K562 (cell line): ENCODE measurements around the gene ELMOD2. TPM values are rescaled to one million over a fixed set of nuclear protein-coding genes. Genes with fewer than 3 reads are reported as not detected.

Experiments used
- ATAC-seq: fragments of 200-7000 bp; cut with Tn5 transposase; 3 replicates; pipeline ENCODE4 v1.9.1; 2020; ENCODE audit warnings: moderate library complexity
- BruUV-seq: library from RNA; stranded (reverse); fragments of 400-500 nt; replicated peaks from 2 replicates; lab custom pipeline; 2021; lab: Mats Ljungman, UMichigan
- CTCF ChIA-PET: fragments of 300-600 bp; formaldehyde crosslinking; extraction: SDS; loops from one replicate; lab custom pipeline; 2021; ENCODE audit warnings: low intra/inter-chr PET ratio; lab: Yijun Ruan, JAX
- POLR2A ChIA-PET: fragments of 300-600, 350-650 bp; sonication (Branson Sonifier 250); formaldehyde crosslinking; extraction: SDS; loops from one replicate; lab custom pipeline; 2021; ENCODE audit warnings: antibody characterized with exemption, inconsistent platforms; lab: Yijun Ruan, JAX
- DNase-seq, 4 experiments: peaks; one replicate each; pipeline versions ENCODE4 v3.0.0 to v3.0.0-alpha.2; 2011 to 2018; ENCODE audit warnings: low spot score in 3 of 4, mixed read lengths in 3 of 4; ENCODE audit errors: extremely low read depth in 1 of 4
- FAIRE-seq: peaks from 2 replicates; lab custom pipeline; 2011; peaks lifted over from hg19 to GRCh38; lab: Jason Lieb, UNC
- H2AFZ ChIP-seq: 2 replicates; pipeline ENCODE4 v1.6.0; 2011; ENCODE audit warnings: low read depth, low read length, control low read depth, inconsistent platforms
- H3K27ac ChIP-seq: fragments of 200-600 bp; 3 replicates; pipeline ENCODE4 v1.8.0; 2011; ENCODE audit warnings: low read depth, mild to moderate bottlenecking, control low read depth, inconsistent platforms, low read length, moderate library complexity, mixed read lengths; ENCODE audit errors: extremely low read depth
- H3K27me3 ChIP-seq, 2 experiments: fragments of 300-600 bp in 1 of 2; 2 replicates in 1 of 2; 3 replicates in 1 of 2; pipeline versions ENCODE4 v1.6.0 to v1.8.0; 2011; ENCODE audit warnings: inconsistent platforms in 2 of 2, low read length in 2 of 2, mild to moderate bottlenecking in 1 of 2, mixed read lengths in 1 of 2, moderate library complexity in 1 of 2; ENCODE audit not compliant: control insufficient read depth in 2 of 2, insufficient read depth in 2 of 2
- H3K36me3 ChIP-seq: fragments of 300-600 bp; 3 replicates; pipeline ENCODE4 v1.8.0; 2011; ENCODE audit warnings: mild to moderate bottlenecking, low read length, inconsistent platforms; ENCODE audit not compliant: control insufficient read depth, insufficient read depth
- H3K4me1 ChIP-seq, 2 experiments: fragments of 200-600 bp in 1 of 2; replicated peaks in 1 of 2; 2 replicates in 1 of 2; 3 replicates in 1 of 2; pipeline versions ENCODE4 v1.5.1 to v1.8.0; 2011; ENCODE audit warnings: inconsistent platforms in 2 of 2, low read length in 2 of 2, mild to moderate bottlenecking in 1 of 2, mixed read lengths in 1 of 2, moderate library complexity in 1 of 2; ENCODE audit not compliant: control insufficient read depth in 2 of 2, insufficient read depth in 2 of 2
- H3K4me2 ChIP-seq: 2 replicates; pipeline ENCODE4 v1.6.1; 2011; ENCODE audit warnings: low read length, control low read depth, inconsistent platforms, mixed read lengths; ENCODE audit not compliant: insufficient read depth
- H3K4me3 ChIP-seq: fragments of 200-600 bp; sonication (generic), shearing (Covaris generic); 2 replicates; pipeline ENCODE4 v1.5.1; 2016; ENCODE audit warnings: control low read depth, inconsistent platforms
- H3K79me2 ChIP-seq: fragments of 200-600 bp; 3 replicates; pipeline ENCODE4 v1.8.0; 2011; ENCODE audit warnings: low read length, inconsistent platforms; ENCODE audit not compliant: control insufficient read depth, insufficient read depth
- H3K9ac ChIP-seq, 2 experiments: 2 replicates each; pipeline versions ENCODE4 v1.6.0 to v1.6.1; 2011; ENCODE audit warnings: low read depth in 2 of 2, low read length in 2 of 2, control low read depth in 1 of 2, inconsistent platforms in 1 of 2, mild to moderate bottlenecking in 1 of 2, mixed read lengths in 1 of 2; ENCODE audit not compliant: insufficient read depth in 1 of 2
- H3K9me1 ChIP-seq: one replicate; pipeline ENCODE4 v1.6.0; 2011; ENCODE audit warnings: inconsistent platforms, mild to moderate bottlenecking, low read length, moderate library complexity; ENCODE audit not compliant: control insufficient read depth, insufficient read depth
- H3K9me3 ChIP-seq: replicated peaks from 2 replicates; pipeline ENCODE4 v1.5.1; 2011; ENCODE audit warnings: low read depth, low read length, inconsistent platforms; ENCODE audit not compliant: control insufficient read depth, insufficient read depth
- H4K20me1 ChIP-seq: replicated peaks from 2 replicates; pipeline ENCODE4 v1.6.1; 2011; ENCODE audit warnings: low read length, inconsistent platforms, mixed read lengths; ENCODE audit not compliant: control insufficient read depth, insufficient read depth
- ARID3B ChIP-seq: fragments of 250-450 bp; sonication (Bioruptor Pico); IDR thresholded peaks from 2 replicates; pipeline ENCODE4 v1.4.0; 2020; ENCODE audit warnings: borderline replicate concordance
- E2F5 ChIP-seq: sonication (generic); formaldehyde crosslinking; IDR thresholded peaks from 2 replicates; pipeline ENCODE4 v1.8.0; 2022; ENCODE audit warnings: mild to moderate bottlenecking, missing genetic modification reagents
- FOXA3 ChIP-seq, 2 experiments: fragments of 450-650 bp in 1 of 2; sonication (generic) in 1 of 2; formaldehyde crosslinking; IDR thresholded peaks in 1 of 2; conservative IDR thresholded peaks in 1 of 2; 2 replicates each; pipeline versions ENCODE4 v1.4.0 to v1.8.0; 2020 to 2022; ENCODE audit warnings: mild to moderate bottlenecking in 2 of 2, missing genetic modification reagents in 1 of 2
- HEY1 ChIP-seq: fragments of 250-450 bp; sonication (Bioruptor Pico); IDR thresholded peaks from 2 replicates; pipeline ENCODE4 v1.5.0; 2020; ENCODE audit warnings: mild to moderate bottlenecking, moderate library complexity, borderline replicate concordance
- HOXB6 ChIP-seq: fragments of 250-450 bp; sonication (Bioruptor Pico); IDR thresholded peaks from 2 replicates; pipeline ENCODE4 v1.5.1; 2022; ENCODE audit warnings: mild to moderate bottlenecking, borderline replicate concordance
- LCOR ChIP-seq: sonication (generic); formaldehyde crosslinking; IDR thresholded peaks from 2 replicates; pipeline ENCODE4 v1.8.0; 2022; ENCODE audit warnings: mild to moderate bottlenecking, missing genetic modification reagents
- POLR3A ChIP-seq: IDR thresholded peaks from 2 replicates; pipeline ENCODE4 v1.6.1; 2011; ENCODE audit warnings: borderline replicate concordance, mild to moderate bottlenecking, moderate library complexity; ENCODE audit not compliant: insufficient read length, insufficient read depth; ENCODE audit errors: extremely low read depth
- PTBP1 ChIP-seq: fragments of 200-400 bp; formaldehyde crosslinking; IDR thresholded peaks from 2 replicates; pipeline ENCODE4 v1.6.1; 2017; ENCODE audit warnings: low read depth, low read length
- RAD21 ChIP-seq, 2 experiments: fragments of 250-450 bp in 1 of 2; fragments of 450-650 bp in 1 of 2; sonication (Bioruptor Pico) in 1 of 2; formaldehyde crosslinking in 1 of 2; IDR thresholded peaks in 1 of 2; conservative IDR thresholded peaks in 1 of 2; 2 replicates each; pipeline versions ENCODE4 v1.4.0 to v1.8.0; 2020 to 2022; ENCODE audit warnings: mild to moderate bottlenecking in 2 of 2, moderate library complexity in 1 of 2
- SRSF1 ChIP-seq: fragments of 200-400 bp; formaldehyde crosslinking; IDR thresholded peaks from 2 replicates; pipeline ENCODE4 v1.6.1; 2017; ENCODE audit warnings: mild to moderate bottlenecking, low read depth, low read length, moderate library complexity
- TGIF2 ChIP-seq: sonication (generic); formaldehyde crosslinking; IDR thresholded peaks from 2 replicates; pipeline ENCODE4 v1.8.1; 2022; ENCODE audit warnings: mild to moderate bottlenecking, missing genetic modification reagents, moderate library complexity
- U2AF2 ChIP-seq: fragments of 200-400 bp; formaldehyde crosslinking; optimal IDR thresholded peaks from 2 replicates; pipeline ENCODE3; 2017; ENCODE audit warnings: low read depth, mild to moderate bottlenecking, low read length
- ZBTB8A ChIP-seq: fragments of 450-650 bp; IDR thresholded peaks from 2 replicates; pipeline ENCODE4 v1.6.1; 2018; ENCODE audit warnings: mild to moderate bottlenecking, moderate library complexity; ENCODE audit not compliant: partially characterized antibody
- ZKSCAN1 ChIP-seq: fragments of 150-350 bp; IDR thresholded peaks from 2 replicates; pipeline ENCODE4 v1.6.1; 2016; ENCODE audit warnings: low read depth, low read length
- ZNF444 ChIP-seq: fragments of 250-450 bp; sonication (Bioruptor Pico); IDR thresholded peaks from 2 replicates; pipeline ENCODE4 v1.4.0; 2020; ENCODE audit warnings: mild to moderate bottlenecking, moderate library complexity
- ZNF586 ChIP-seq: fragments of 450-650 bp; formaldehyde crosslinking; conservative IDR thresholded peaks from 2 replicates; pipeline ENCODE4 v1.4.0; 2020; ENCODE audit warnings: mild to moderate bottlenecking, moderate library complexity
- WGBS: fragments of 100-300 bp; shearing (Covaris generic); methylation state at CpG from one replicate; pipeline ENCODE4 v1.1.6; 2016; ENCODE audit warnings: low coverage, mixed read lengths; ENCODE audit not compliant: insufficient coverage; ENCODE audit errors: missing lambda C conversion rate; 5-methylcytosine and 5-hydroxymethylcytosine counted together
- in situ Hi-C: fragments of 300-500 bp; cut with MboI; formaldehyde crosslinking; loops from 4 replicates; pipeline ENCODE4 v1.15.0; 2018; ENCODE audit warnings: inconsistent platforms, mixed read lengths
- intact Hi-C: fragments of 100-400 bp; cut with micrococcal nuclease; formaldehyde crosslinking; loops from 2 replicates; pipeline ENCODE4 v1.14.2; 2022
- polyA plus RNA-seq, 8 experiments: library from polyadenylated mRNA; depleted of rRNA in 4 of 8; stranded (reverse) in 5 of 8; unstranded in 3 of 8; fragments of >200 nt; fragmentation: Nextera tagmentation in 2 of 8; fragmentation: Illumina TruSeq in 1 of 8; extraction: Ambion mirVana in 2 of 8; extraction: Trizol in 1 of 8; gene quantifications; 2 replicates each; pipeline versions ENCODE4 v1.2.1 to v1.2.3, GENCODE V29; 2011 to 2014; ENCODE audit warnings: inconsistent platforms in 1 of 8, missing spikeins in 1 of 8
- total RNA-seq, 7 experiments: library from RNA; depleted of rRNA in 6 of 7; stranded (reverse); fragments of >200 nt in 6 of 7; fragmentation: Illumina TruSeq in 2 of 7; extraction: Trizol in 2 of 7; gene quantifications; 2 replicates each; pipeline versions ENCODE4 v1.2.1 to v1.2.3, GENCODE V29; 2011 to 2021; ENCODE audit warnings: low replicate concordance in 1 of 7
- TF ChIP-seq, protein P1 (sequence below): IDR thresholded peaks from 2 replicates; pipeline ENCODE4 v1.6.1; 2014; ENCODE audit warnings: antibody characterized with exemption

The ELMOD2 gene
- total and polyA plus RNA-seq, 9 of the 15 experiments (the other 6 are each of a cell fraction or from before 2014, with no cell fraction given) = 11.0 to 23.3 (median 14.3) TPM

- DNase-seq (no peak), ATAC-seq (no peak), FAIRE-seq (no peak)
- Histone ChIP-seq H3K9ac (no peak overlapping the region), H3K9me3 (no peaks in the 10 kb centered on the region; the same call in 1 of the 2 replicates), H3K4me1 (peaks cover 0 to 10% of the 10 kb centered on the region in 2 experiments; a peak in 2 of 5 replicates), H3K4me3 (no peak overlapping the region), H3K36me3 (peaks cover 11% of the 10 kb centered on the region), H3K79me2 (no peaks in the 10 kb centered on the region), H3K9me1 (no peaks in the 10 kb centered on the region), H4K20me1 (no peaks in the 10 kb centered on the region; the same call in 1 of the 2 replicates), H3K27ac (no peak overlapping the region), H3K4me2 (no peak overlapping the region), H3K27me3 (no peaks in the 10 kb centered on the region), H2AFZ (no peak overlapping the region)
- BruUV-seq = no TSS peak
- ChIA-PET POLR2A (interaction anchor here (1.6 kb wide), 1 partner anchor 10 kb away, joined by 6 read pairs; the partner anchor contains the start of gene ELMOD2), CTCF (no interaction called here)
- intact Hi-C loops = no loop called here
- 58% methylated on average over 4 of the region's 4 CpGs for WGBS
- in situ Hi-C loops = no loop called here
- no peak for TF ChIP-seq POLR3A
- TF ChIP-seq U2AF2 = no peak
- TF ChIP-seq FOXA3 (CRISPR knock-in tag; conservative IDR thresholded peaks at IDR 0.05 in 1 of 2, IDR thresholded peaks at IDR 0.05 in 1 of 2) = no peak
- no peak for TF ChIP-seq ZNF444 (CRISPR knock-in tag)
- TF ChIP-seq ZNF586 = no peak
- TF ChIP-seq ARID3B (CRISPR knock-in tag) = no peak
- no peak for TF ChIP-seq LCOR (CRISPR knock-in tag)
- TF ChIP-seq SRSF1 = no peak
- no peak for TF ChIP-seq TGIF2 (CRISPR knock-in tag)
- TF ChIP-seq, protein P1, sequence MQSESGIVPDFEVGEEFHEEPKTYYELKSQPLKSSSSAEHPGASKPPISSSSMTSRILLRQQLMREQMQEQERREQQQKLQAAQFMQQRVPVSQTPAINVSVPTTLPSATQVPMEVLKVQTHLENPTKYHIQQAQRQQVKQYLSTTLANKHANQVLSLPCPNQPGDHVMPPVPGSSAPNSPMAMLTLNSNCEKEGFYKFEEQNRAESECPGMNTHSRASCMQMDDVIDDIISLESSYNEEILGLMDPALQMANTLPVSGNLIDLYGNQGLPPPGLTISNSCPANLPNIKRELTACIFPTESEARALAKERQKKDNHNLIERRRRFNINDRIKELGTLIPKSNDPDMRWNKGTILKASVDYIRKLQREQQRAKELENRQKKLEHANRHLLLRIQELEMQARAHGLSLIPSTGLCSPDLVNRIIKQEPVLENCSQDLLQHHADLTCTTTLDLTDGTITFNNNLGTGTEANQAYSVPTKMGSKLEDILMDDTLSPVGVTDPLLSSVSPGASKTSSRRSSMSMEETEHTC = no peak
- TF ChIP-seq HOXB6 = no peak
- no peak for TF ChIP-seq PTBP1
- no peak for TF ChIP-seq ZBTB8A
- no peak for TF ChIP-seq ZKSCAN1
- TF ChIP-seq HEY1 (CRISPR knock-in tag) = no peak
- no peak for TF ChIP-seq E2F5 (CRISPR knock-in tag)
- no peak for TF ChIP-seq RAD21 (CRISPR knock-in tag; conservative IDR thresholded peaks at IDR 0.05 in 1 of 2, IDR thresholded peaks at IDR 0.05 in 1 of 2)
Observed at GRCh38 chr4:140533951-140534480, 10.0 kb downstream of the ELMOD2 start.
